Measurements from ENCODE around the gene TRHDE.

GRCh38 chr12:72522411-72522810, 250.2 kb downstream of the TRHDE start:
- TF ChIP-seq CTCF (IDR thresholded peaks at IDR 0.05) (no peak), POLR2A (IDR thresholded peaks at IDR 0.05) (no peak)
